Astrocyte of the spinal cord (primary cell): ENCODE measurements around the gene PODN.

Experiments
- DNase-seq: peaks from one replicate; pipeline ENCODE4 v3.0.0; 2011; ENCODE audit warnings: low read depth, low spot score
- H3K4me3 ChIP-seq: 2 replicates; pipeline ENCODE4 v1.5.1; 2011; ENCODE audit warnings: low read depth, mild to moderate bottlenecking, low read length, moderate library complexity
- in situ Hi-C: cut with HindIII; loops from 2 replicates; pipeline ENCODE4 v1.10.0; 2017; ENCODE audit warnings: low sequenced_read_pairs
- TF ChIP-seq, protein P1 (sequence below): IDR thresholded peaks from 2 replicates; pipeline ENCODE4 v1.5.1; 2012; ENCODE audit warnings: low read depth, mild to moderate bottlenecking, low read length, inconsistent platforms

Gene PODN

DNA sequence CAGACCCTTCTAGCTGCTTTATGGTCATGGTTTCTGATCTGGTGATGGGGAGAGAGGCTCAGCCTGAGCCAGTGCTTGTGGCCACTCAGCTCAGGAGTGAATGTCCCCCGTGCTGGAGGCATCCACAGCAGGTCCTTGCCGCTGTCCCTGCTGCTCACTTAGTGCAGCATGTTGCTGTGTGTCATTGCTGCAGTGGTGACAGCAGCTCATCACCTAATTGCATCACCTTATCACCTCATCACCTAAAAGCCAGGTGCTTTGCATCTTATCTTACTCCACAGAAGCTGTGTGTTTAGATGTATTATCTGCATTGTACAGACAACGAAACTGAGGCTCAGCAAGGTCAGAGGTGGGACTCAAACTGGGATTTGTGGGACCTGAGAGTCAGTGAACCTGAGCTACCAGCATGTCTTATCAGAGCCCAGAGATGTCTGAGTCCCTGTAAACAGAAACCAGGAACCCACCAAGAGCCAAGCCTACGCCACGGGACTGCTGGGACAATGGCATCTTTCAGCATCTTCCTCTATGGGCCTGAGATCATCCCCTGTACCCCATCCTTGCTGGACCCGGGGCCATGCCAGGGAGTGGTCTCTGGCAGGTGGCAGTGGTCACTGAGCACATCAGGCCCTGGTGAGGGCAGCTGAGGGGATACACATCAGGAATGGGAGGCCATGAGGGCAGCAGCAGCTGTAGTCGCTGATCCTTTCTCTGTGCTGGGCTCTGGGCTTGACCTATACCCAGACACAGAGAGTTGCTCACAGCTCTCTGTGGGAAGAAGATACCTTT lies 6.5 kb downstream of the PODN start:
- in situ Hi-C loops, result no loop called here
- H3K4me3 ChIP-seq, result no peak overlapping the region
- TF ChIP-seq, protein P1, sequence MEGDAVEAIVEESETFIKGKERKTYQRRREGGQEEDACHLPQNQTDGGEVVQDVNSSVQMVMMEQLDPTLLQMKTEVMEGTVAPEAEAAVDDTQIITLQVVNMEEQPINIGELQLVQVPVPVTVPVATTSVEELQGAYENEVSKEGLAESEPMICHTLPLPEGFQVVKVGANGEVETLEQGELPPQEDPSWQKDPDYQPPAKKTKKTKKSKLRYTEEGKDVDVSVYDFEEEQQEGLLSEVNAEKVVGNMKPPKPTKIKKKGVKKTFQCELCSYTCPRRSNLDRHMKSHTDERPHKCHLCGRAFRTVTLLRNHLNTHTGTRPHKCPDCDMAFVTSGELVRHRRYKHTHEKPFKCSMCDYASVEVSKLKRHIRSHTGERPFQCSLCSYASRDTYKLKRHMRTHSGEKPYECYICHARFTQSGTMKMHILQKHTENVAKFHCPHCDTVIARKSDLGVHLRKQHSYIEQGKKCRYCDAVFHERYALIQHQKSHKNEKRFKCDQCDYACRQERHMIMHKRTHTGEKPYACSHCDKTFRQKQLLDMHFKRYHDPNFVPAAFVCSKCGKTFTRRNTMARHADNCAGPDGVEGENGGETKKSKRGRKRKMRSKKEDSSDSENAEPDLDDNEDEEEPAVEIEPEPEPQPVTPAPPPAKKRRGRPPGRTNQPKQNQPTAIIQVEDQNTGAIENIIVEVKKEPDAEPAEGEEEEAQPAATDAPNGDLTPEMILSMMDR, result no peak
- DNase-seq, result no peak

DNA sequence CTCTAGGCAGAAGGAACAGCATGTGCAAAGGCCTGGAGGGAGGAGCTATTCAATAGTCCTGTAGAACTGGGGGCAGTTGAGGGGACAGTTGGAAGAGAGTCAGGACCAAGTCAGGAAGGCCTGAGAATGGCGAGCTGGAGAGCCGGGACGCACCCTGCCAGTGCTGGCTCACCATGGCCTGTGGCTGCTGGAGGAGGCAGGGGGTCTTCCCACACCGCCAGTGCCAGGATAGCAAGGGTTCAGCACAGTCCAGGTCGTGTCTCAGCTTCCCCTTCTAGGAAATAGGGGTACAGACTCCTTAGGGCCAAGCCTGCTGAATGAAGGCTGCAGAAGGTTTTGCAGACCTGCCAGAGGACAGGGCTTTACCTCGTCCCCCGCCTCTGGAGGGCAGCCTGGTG lies 7.3 kb downstream of the PODN start:
- in situ Hi-C loops, result no loop called here
- TF ChIP-seq, protein P1, result no peak
- no peak overlapping the region for H3K4me3 ChIP-seq
- no peak for DNase-seq

DNA sequence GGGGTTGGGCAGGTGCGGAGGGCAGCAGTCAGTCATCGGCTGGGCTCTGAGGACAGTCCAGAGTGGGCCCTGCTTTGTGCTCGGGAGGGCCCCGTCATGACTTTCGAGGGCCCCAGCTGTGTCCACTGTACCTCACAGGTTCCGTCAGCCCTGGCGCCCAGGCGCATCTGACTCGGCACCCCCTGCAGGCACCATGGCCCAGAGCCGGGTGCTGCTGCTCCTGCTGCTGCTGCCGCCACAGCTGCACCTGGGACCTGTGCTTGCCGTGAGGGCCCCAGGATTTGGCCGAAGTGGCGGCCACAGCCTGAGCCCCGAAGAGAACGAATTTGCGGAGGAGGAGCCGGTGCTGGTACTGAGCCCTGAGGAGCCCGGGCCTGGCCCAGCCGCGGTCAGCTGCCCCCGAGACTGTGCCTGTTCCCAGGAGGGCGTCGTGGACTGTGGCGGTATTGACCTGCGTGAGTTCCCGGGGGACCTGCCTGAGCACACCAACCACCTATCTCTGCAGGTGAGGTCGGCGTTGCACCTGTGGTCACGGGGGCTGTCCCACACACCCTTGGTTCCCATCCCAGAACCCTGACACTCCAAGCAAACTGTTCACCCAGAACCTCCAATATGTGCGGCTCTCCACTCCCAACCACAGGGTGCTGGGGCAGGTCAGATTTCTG lies 7.8 kb downstream of the PODN start:
- in situ Hi-C loops, result no loop called here
- DNase-seq, result no peak

DNA sequence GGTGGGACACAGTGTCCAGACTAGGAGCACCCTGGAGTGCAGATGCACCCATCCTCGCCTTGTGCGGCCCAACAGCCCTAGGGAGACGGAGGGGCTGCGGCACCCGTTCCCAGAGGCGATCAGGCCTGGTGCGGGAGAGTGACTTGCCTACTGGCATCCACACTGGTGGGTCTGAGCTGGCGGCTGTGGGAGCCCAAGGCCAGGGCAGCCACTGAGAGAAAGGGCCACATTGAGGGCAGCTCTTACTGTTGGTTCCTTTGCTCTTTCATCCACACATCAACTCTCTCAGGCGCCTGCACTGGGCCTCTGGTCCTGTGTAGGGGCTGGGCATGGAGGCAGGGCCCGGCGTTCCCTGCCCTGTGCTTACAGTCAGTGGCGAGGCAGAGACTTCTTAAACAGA lies 8.6 kb downstream of the PODN start:
- DNase-seq, result no peak
- no peak overlapping the region for H3K4me3 ChIP-seq
- in situ Hi-C loops, result no loop called here
- TF ChIP-seq, protein P1, result no peak

More for the DNA sequence above, 7.8 kb downstream of the PODN start:
- H3K4me3 ChIP-seq, result no peak overlapping the region
- TF ChIP-seq, protein P1, result no peak

DNA sequence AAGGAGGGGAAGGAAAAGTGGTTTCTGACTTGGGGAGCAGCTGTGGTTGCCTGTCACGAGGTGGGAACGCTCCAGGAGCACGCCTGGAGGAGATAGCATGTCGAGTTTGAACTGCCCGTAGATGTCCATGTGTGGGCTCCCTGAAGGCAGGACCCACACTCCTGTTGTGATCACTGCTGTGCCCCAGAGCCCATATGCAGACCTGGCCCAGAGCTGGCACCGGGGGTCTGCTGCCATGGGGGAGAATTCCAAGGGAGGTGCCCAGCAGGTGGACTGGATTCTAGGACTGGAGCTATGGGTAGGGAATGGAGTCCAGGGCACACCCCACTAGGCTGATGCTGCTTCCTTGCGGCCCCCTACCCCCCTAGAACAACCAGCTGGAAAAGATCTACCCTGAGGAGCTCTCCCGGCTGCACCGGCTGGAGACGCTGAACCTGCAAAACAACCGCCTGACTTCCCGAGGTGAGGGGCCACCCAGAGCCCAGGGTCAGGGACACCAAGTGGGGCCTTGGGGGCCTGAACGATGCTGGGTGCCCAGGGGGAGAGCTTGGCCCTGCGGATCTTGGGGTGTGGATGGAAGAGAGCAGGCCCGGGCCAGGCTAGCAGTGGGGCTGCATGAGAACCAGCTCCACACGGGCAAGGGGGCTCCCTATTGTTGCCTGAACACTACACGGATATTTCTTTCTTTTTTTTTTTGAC lies 9.3 kb downstream of the PODN start:
- in situ Hi-C loops, result no loop called here
- no peak overlapping the region for H3K4me3 ChIP-seq

DNA sequence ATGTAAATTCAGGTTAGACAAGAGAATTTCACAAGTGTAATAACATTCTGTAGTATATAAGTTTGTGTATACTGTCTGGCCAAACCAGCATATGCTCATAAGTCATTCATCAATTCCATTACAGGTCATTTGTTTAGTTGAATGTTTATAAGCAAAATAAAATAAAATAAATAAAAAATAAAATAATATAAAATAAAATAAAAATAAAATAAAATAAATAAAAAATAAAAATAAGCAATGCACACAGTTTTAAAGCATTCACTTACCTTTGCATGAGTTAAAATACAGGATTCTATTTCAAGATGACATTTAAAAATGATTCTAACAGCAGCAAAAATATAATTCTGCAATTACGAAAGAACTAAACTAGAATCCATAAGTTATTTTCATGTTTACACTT lies 9.9 kb downstream of the PODN start:
- H3K4me3 ChIP-seq, result no peak overlapping the region
- TF ChIP-seq, protein P1, result no peak
- DNase-seq, result no peak
- in situ Hi-C loops, result no loop called here

More for the DNA sequence above, 9.3 kb downstream of the PODN start:
- no peak for DNase-seq
- TF ChIP-seq, protein P1, result no peak
